Heart left ventricle (tissue), 13 donors: Measurements from ENCODE around the gene NT5DC2.

ENCODE experiments used
- POLR2A ChIP-seq, 2 donors: fragments of 450-650 bp; IDR thresholded peaks; one replicate each; pipeline ENCODE4 v1.6.1; 2017; ENCODE audit warnings: antibody characterized with exemption in 2 of 2, mild to moderate bottlenecking in 2 of 2, moderate library complexity in 2 of 2
- TF ChIP-seq, protein P1 (sequence below), 12 donors: fragments of 200-600 bp; sonication (generic) in 4 of 12; IDR thresholded peaks; one replicate each; pipeline versions ENCODE4 v1.5.0 to v1.8.0; 2018 to 2022; ENCODE audit warnings: antibody characterized with exemption in 12 of 12, mild to moderate bottlenecking in 5 of 12
- donor health status: ischemic (EF 13 %, LVEDD 7.1; RV severe dilation, severe dysfunction).
- donor health status: DM: no; HTN: yes; CAD: no.
- donor health status: DM: no; HTN: no; CAD: no.
- donor health status: ischemic (EF 25% LVEDD 6.9; RV normal size, moderate dysfunction).
- donor health status: ischemic (EF 25% LVEDD 5.7; RV mildly dilated, moderate dysfunction).
- donor health status: ischemic (EF 35%, LVEDD 5.7; RV mildly dilated, moderate dysfunction).
- donor health status: nonischemic (EF 11% LVEDD 7.7; RV severe dilation, severe dysfunction).
- donor health status: DM: yes; HTN: yes; CAD: no.
- donor health status: PGD.
- donor health status: ischemic (EF 29% LVEDD 5.4; RV normal size, mild dysfunction).
- donor health status: nonischemic (EF 23%, LVEDD 6.1; RV moderate dilation, normal function).

DNA sequence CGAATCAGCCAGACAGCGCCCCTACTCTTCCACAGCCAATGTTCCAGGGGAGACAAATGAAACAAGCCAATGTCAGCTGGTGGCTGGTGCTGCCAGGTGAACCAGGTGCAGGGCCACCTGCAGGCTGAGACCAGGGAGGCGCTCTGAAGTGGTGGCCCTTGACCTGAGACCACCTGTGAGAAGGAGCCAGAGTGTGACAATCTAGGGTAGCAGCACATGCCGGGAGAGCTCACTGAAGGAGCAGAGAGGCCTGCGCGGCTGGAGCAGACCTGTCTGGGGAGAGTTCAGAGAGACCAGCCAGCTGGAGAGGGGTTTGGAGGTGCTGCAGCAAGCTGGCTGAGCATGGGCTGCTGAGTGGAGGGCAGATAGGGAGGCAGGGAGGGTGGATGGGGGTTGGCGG, 39.2 kb downstream of the NT5DC2 start:
- TF ChIP-seq, protein P1, sequence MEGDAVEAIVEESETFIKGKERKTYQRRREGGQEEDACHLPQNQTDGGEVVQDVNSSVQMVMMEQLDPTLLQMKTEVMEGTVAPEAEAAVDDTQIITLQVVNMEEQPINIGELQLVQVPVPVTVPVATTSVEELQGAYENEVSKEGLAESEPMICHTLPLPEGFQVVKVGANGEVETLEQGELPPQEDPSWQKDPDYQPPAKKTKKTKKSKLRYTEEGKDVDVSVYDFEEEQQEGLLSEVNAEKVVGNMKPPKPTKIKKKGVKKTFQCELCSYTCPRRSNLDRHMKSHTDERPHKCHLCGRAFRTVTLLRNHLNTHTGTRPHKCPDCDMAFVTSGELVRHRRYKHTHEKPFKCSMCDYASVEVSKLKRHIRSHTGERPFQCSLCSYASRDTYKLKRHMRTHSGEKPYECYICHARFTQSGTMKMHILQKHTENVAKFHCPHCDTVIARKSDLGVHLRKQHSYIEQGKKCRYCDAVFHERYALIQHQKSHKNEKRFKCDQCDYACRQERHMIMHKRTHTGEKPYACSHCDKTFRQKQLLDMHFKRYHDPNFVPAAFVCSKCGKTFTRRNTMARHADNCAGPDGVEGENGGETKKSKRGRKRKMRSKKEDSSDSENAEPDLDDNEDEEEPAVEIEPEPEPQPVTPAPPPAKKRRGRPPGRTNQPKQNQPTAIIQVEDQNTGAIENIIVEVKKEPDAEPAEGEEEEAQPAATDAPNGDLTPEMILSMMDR (IDR thresholded peaks at IDR 0.05) = no peak
- TF ChIP-seq POLR2A (IDR thresholded peaks at IDR 0.05) = no peak
